ENCODE results near the gene PCNX1.

GRCh38 chr14:71031000-71031399 lies 123.7 kb downstream of the PCNX1 start:
- TF ChIP-seq RAD21 (IDR thresholded peaks at IDR 0.05; ENCODE audit: low read length) (no peak), POLR2A (IDR thresholded peaks at IDR 0.05; ENCODE audit: low read depth, low read length) (no peak), RFX5 (IDR thresholded peaks at IDR 0.05; ENCODE audit: low read depth, low read length) (no peak), NFE2L2 (IDR thresholded peaks at IDR 0.05; ENCODE audit: low read depth, low read length) (no peak), CTCF (conservative IDR thresholded peaks at IDR 0.05; ENCODE audit: low read depth, low read length) (no peak), CEBPB (IDR thresholded peaks at IDR 0.05; ENCODE audit: low read depth, low read length) (no peak)
